ENCODE results near the gene SH3D19.

The SH3D19 gene

DNA sequence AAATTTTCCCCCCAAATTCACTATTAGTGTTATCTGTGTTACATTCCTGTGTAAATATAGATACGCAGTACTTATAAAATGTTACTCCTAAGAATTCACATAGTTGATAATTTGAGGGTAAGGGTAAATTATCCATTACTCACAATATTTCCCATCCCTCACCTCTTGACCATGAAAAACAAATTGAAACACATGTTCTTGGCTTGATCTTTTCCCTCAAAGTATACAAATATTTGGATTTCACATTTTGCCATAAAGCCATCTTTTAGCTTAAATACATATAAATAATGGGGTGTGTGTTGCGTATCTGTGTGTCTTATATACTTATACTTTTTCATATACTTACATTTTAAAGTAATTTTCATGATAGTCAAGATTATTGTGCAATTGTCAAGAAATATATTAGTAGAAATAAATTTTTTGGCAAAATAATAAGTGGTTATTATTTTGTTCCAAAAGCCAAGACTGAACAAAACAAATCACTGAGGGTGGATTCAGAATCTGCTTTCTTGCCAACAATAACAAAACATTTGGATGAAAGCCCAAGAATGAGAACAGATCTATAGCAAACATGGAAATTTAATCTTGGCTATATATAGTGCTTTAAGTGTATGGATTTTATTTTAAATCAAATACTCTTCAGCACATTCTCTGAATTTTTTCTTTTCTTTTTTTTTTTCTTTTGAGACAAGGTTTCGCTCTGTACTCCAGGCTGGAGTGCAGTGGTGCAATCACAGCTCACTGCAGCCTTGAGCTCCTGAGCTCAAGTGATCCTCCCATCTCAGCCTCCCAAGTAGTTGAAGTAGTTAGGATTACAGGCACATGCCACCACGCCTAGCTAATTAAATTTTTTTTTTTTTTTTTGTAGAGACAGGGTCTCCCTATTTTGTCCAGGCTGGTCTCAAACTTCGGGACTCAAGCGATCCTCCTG is 97.0 kb downstream of the SH3D19 start:
- Histone ChIP-seq H3K27ac (peak overlapping the region; percentile 86), H3K4me3 (ENCODE audit: low read depth, low read length) (no peak overlapping the region)
- in situ Hi-C loops (cut with HindIII; ENCODE audit: low pct_ligation_motif_present, low sequenced_read_pairs) = no loop called here

DNA sequence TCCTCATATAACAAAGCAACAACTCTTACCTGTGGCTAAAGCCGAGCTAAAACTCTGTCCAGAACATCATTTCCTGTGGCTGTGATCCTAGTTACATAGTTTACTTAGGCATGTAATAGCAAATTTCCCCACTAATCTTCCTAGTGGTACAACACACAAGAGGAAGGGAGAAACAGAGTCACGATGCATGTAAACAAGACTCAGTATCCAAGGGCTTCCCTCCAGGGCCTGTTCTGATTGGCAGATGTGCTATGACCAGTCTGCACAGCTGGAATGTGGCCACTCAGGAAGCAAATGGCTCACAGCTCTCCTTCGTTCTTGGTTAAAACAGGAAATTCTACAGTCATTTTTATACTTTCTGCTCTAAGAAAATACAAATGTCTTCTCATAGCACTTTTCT is 97.7 kb downstream of the SH3D19 start:
- H3K36me3 ChIP-seq (replicated peaks) = no peaks in the 10 kb centered on the region
- peak overlapping the region; percentile 38 for H3K4me3 ChIP-seq (ENCODE audit: low read depth, low read length)
- peak overlapping the region; percentile 86 for H3K27ac ChIP-seq
- DNase-seq = peak; percentile 96
- TF ChIP-seq, protein P1, sequence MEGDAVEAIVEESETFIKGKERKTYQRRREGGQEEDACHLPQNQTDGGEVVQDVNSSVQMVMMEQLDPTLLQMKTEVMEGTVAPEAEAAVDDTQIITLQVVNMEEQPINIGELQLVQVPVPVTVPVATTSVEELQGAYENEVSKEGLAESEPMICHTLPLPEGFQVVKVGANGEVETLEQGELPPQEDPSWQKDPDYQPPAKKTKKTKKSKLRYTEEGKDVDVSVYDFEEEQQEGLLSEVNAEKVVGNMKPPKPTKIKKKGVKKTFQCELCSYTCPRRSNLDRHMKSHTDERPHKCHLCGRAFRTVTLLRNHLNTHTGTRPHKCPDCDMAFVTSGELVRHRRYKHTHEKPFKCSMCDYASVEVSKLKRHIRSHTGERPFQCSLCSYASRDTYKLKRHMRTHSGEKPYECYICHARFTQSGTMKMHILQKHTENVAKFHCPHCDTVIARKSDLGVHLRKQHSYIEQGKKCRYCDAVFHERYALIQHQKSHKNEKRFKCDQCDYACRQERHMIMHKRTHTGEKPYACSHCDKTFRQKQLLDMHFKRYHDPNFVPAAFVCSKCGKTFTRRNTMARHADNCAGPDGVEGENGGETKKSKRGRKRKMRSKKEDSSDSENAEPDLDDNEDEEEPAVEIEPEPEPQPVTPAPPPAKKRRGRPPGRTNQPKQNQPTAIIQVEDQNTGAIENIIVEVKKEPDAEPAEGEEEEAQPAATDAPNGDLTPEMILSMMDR (IDR thresholded peaks at IDR 0.05; ENCODE audit: low read depth, low read length, missing control alignments) = no peak
- no peaks in the 10 kb centered on the region for H3K27me3 ChIP-seq (replicated peaks)
- in situ Hi-C loops (cut with HindIII; ENCODE audit: low pct_ligation_motif_present, low sequenced_read_pairs) = no loop called here

More for the DNA sequence above, 97.0 kb downstream of the SH3D19 start:
- Histone ChIP-seq H3K27me3 (replicated peaks) (no peaks in the 10 kb centered on the region), H3K36me3 (replicated peaks) (no peaks in the 10 kb centered on the region)
- TF ChIP-seq, protein P1 (IDR thresholded peaks at IDR 0.05; ENCODE audit: low read depth, low read length, missing control alignments) = no peak
- DNase-seq = peak; percentile 35

DNA sequence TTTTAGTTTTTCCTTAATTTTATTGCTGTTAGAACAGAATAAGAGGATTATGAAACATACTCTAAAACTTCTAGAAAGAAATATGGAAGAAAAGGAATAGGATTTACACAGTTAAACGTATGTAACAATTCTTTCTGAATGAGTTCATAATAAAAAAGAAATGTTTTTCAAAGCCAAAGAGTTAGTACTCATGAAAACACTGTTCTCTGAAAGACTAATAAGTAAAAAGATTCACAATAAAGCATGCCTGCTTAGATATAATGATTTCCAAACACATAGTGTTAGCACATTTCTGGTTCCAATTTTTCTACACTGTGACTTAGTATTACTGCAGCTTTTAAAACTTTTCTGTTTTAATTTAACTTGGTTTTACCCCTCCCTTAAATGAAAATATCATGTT is 98.2 kb downstream of the SH3D19 start:
- TF ChIP-seq, protein P1 (IDR thresholded peaks at IDR 0.05; ENCODE audit: low read depth, low read length, missing control alignments) = no peak
- no peaks in the 10 kb centered on the region for H3K36me3 ChIP-seq (replicated peaks)
- H3K4me3 ChIP-seq (ENCODE audit: low read depth, low read length) = peak overlapping the region; percentile 38
- in situ Hi-C loops (cut with HindIII; ENCODE audit: low pct_ligation_motif_present, low sequenced_read_pairs) = no loop called here
- H3K27me3 ChIP-seq (replicated peaks) = no peaks in the 10 kb centered on the region
- H3K27ac ChIP-seq = peak overlapping the region; percentile 86
- DNase-seq = no peak

DNA sequence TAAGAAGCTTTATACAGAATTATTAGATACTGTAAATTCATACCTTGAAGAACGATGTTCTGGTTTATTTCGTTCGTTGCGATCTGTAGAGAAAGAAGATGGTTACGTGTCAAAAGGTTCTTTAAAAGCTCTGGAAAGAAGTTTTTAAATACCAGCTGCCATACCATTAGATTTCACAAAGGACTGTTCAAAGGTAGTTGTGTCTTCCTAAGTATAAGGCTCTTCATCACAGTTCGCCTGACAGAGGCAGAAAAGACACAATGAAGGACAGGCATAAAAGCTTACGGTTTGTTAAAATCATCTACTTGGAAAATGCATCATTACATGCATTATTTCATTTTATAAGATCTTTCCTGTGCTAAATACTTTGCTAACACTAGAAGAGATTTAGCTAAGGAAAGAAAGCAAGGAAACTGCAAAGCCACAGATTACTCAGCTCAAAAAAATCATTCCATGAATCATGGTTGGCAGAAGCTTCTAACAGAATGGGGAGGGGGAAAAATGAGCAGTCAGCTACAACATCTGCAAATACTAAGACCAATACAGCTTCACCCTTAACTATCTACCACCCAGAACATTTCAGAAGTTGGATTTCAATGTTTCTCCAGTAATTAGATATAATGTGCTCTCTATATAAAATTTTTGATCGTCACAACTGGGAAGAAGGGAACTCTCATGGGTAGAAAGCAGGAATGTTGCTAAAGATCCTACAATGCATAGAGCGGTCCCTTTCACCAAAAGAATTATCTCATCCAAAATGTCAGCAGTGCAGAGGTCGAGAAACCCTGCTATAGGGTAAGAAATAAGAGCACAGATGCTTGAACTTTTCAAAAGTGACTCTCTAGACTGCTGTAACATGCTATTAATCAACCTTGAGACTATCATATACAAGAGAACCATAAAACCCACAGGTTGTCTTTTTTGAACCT is 99.1 kb downstream of the SH3D19 start:
- Histone ChIP-seq H3K36me3 (replicated peaks) (no peaks in the 10 kb centered on the region), H3K27ac (peak overlapping the region; percentile 86), H3K4me3 (ENCODE audit: low read depth, low read length) (peak overlapping the region; percentile 42), H3K27me3 (replicated peaks) (no peaks in the 10 kb centered on the region)
- TF ChIP-seq, protein P1 (IDR thresholded peaks at IDR 0.05; ENCODE audit: low read depth, low read length, missing control alignments) = no peak
- DNase-seq = peak; percentile 75
- in situ Hi-C loops (cut with HindIII; ENCODE audit: low pct_ligation_motif_present, low sequenced_read_pairs) = no loop called here

DNA sequence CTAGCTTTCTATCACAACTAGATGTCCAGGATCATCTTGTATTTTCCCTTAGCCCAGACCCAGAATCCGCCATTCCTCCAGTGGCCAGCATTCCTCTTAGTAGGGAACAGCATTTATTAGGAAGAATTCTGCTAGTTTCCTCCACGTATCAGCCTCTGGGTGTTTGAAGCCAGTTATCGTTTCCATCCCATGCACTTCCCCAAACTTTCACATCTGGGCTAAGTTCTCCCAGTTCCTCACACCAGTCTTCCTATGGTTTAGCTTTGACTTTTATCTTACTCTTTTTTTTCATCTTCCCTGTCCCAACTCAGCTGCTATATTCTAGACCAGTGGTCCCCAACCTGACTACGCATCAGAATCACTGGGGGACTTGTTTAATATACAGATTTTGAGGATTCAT is 101.9 kb downstream of the SH3D19 start:
- in situ Hi-C loops (cut with HindIII; ENCODE audit: low pct_ligation_motif_present, low sequenced_read_pairs) = no loop called here
- no peaks in the 10 kb centered on the region for H3K36me3 ChIP-seq (replicated peaks)
- H3K27ac ChIP-seq = no peak overlapping the region
- no peak overlapping the region for H3K4me3 ChIP-seq (ENCODE audit: low read depth, low read length)
- no peaks in the 10 kb centered on the region for H3K27me3 ChIP-seq (replicated peaks)
- TF ChIP-seq, protein P1 (IDR thresholded peaks at IDR 0.05; ENCODE audit: low read depth, low read length, missing control alignments) = no peak
- DNase-seq = no peak
